ENCODE results near the gene WDR1.

Gene WDR1

GRCh38 chr4:10116569-10117358 is at the start of gene WDR1:
Gene WDR1, minus strand, starts transcription at chr4:10116799. Its CDS starts 133 bp downstream, at chr4:10116666.
- DNase-seq (ENCODE audit: low spot score): peak; percentile 95

GRCh38 chr4:10164877-10165283 is 48.3 kb upstream of the WDR1 start:
- DNase-seq (ENCODE audit: low spot score): peak; percentile 62

- no peak for DNase-seq (ENCODE audit: low spot score)
These were observed 46.7 kb upstream of the WDR1 start for GRCh38 chr4:10163296-10163695.

GRCh38 chr4:10162341-10163000 is 45.9 kb upstream of the WDR1 start:
- no peak for DNase-seq (ENCODE audit: low spot score)

- no peak for DNase-seq (ENCODE audit: low spot score)
These were observed 45.2 kb upstream of the WDR1 start for GRCh38 chr4:10161840-10162239.

- DNase-seq (ENCODE audit: low spot score): no peak
These were observed 44.5 kb upstream of the WDR1 start for GRCh38 chr4:10161146-10161545.

DNA sequence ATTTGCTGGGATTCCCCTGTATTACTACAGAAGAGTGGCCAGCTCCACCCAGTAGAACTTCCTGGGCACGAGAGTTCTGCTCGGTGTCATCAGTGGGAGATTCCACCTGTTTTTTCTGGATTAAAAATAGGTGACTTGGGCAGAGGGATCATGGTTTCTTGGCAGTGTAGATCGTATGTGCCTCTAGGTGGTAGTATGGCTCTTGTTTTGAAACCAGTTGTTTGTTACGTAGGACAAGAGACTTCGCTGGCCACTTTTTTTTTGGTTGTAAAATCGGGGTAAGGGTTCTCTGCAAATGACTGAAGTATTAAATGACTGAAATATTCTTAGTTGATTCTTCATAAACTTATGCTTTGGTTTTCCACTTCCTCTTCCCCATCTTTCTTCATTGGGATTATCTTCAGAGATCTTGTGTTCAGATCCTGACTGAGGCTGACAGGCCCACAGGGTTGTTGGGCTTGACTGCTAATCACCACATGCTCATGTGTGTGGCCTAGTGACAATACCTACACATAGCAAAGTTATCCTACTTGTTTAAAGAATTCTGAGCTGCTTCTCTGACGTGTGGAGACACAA is 43.8 kb upstream of the WDR1 start:
- DNase-seq (ENCODE audit: low spot score): peak; percentile 24

GRCh38 chr4:10159671-10160070 is 43.1 kb upstream of the WDR1 start:
- no peak for DNase-seq (ENCODE audit: low spot score)

DNA sequence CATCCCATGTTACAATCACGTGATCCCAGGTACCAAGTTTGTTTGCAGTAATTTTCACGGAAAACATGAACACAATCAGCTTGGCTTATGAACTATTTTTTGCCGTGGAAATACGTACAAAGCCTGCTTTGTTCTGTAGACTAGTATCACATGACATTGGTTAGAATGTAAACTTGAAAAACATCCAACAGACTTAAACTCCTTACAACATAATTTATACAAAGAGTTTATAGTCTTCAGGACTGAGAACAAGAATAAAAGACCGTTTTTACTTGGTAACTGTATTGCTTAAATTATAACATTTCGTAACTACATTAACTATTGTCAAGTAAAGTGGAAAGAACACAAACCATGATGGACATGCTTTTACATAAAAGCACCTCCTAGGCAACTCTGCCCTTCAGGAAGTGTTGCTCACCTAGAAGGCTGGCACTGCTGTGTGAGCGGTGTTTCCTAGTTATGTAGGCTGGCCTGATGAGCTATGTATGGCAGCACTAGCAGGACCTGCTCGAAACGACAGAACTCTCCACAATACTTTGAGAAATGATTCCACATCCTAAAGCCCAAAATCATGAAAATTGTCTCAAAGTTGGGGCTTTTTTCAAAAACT is 41.8 kb upstream of the WDR1 start:
- DNase-seq (ENCODE audit: low spot score): no peak

DNA sequence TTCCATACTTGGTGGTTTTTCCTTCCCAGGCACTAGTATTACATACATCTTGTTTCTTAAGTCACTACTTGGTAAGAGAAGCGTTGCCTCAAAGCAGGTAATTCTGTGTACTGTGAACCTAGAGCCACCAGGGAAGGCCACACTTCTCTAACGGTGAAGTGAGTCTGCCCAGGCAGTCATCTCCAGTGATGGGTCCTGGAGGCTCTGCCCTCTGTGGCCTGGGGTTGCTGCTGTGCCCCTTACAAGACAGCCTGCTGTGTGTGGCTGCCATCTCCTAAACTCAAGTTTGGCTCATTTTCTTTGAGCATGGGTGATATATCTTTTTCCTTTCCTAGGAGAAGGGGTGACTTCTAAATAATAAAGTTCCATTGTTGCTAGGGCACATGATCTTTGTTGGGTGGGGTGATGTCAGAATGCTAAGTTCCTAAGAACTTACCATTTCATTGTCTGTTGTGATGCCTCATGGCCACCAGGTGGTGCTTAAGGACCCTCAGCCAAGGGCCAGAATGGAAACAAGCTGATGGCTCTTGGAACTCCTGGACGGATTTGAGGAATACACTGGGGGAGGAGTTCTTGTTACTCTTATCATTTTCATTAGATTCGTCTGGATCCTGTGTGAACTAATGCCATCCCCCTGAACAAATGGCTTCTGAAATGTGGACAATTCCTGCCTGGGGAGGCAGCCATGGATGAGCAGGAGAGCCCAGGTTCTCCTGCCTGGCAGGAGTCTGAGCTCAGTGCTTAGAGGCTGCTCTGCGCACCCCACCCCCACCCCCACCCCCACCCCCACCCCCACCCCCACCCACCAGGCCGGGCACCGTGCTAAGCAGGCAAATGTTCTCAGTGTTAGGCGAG is 41.1 kb upstream of the WDR1 start:
- DNase-seq (ENCODE audit: low spot score): peak; percentile 81

DNA sequence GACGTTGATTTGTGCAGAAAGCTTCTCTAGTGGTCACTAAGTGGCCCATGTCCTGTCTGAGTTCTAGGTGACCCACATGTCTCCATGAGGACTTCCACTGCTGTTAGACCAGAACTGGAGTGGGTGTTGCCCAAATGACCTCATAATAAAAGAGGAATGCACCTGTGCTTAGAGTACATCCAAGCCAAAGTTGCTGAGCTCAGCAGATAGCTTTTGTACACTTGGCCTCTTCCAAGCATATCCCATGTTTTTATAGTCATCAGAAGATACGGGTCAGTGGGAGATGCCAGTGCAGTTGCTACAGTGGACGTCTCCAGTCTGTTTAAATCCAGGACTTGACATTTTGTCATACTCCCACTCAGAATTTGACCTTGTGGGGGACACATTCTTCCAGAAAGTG is 37.6 kb upstream of the WDR1 start:
- no peak for DNase-seq (ENCODE audit: low spot score)

GRCh38 chr4:10153161-10153560 is 36.6 kb upstream of the WDR1 start:
- DNase-seq (ENCODE audit: low spot score): no peak

- DNase-seq (ENCODE audit: low spot score): no peak
These were observed 34.6 kb upstream of the WDR1 start for GRCh38 chr4:10151182-10151581.

DNA sequence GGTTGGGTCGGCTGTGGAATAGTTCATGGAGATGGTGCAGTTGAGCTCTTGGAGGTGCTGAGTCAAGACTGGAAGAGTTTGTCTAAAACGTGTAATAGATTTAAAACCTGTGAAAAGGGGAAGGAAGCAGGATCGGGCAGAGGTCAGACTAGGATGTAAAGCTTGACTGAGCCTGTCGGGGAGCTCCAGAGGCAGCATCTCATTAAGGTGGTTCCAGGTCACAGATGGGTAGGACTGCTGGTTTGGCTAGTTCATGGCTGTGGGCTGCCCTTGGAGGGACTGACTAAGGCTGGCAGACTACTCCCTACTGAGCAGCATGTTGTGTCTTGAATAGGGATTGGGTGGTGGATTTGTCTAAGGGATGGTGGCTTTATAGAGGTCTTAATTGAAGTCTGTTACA is 28.4 kb upstream of the WDR1 start:
- DNase-seq (ENCODE audit: low spot score): no peak

- DNase-seq (ENCODE audit: low spot score): no peak
These were observed 27.9 kb upstream of the WDR1 start for GRCh38 chr4:10144479-10144878.

DNA sequence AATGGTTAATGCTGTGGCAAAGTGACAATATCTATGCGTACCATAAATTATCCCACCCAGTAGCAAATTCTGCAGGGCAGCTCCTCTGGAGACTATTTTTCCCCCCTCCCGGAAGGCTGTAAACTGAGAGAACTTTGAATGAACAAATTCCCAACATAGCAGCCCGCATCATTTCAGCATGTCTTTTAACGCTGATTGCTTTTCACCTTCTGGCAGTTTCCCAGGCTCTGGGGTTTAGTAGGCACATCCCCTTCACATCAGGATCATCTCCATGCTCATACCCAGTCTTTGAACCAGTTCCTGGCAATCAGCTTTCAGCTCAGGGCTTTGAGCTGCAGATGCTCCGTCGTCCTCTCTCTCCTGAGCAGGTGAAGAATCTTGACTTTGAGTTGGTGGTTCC is 26.6 kb upstream of the WDR1 start:
- DNase-seq (ENCODE audit: low spot score): no peak

DNA sequence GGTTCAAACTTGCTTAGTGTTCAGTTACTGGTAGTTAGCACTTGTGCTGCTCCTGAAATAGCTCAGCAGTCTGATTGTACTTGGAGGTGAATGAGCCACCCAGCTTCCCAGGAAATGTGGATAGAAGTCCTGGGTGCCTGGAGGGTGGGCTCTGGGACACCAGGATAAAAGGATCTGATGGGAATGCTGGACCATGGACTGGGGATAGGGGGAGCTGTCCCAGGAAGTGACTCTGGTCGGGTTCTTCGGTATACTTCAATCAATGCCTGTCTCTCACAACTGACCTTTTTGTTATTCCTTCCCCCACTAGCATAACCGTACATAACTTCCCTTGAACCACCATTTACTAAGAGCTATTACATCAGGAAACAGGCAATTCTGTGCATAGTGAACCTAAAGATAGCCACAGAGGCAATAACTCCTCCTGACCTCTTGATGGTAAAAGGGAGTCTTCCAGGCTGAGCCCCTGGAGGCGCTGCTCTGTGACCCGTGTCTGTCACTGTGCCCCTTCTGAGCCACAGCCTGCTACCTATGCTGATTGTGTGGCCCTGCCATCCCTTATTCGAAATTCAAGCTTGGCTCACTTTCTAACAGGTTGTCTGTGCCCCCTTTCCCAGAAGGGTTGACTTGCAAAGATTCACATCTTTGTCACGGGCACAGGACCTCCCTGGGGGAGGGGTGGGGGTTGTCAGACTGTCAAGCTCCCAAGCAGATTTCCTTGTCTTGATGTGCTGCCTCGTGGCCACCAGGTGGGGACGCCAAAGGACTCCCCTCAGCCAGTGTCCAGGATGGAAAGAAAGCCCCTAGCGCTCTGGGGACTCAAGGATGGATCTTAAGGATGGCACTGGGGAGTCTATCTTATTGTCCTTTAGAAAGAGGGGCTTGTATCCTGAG is 24.5 kb upstream of the WDR1 start:
- DNase-seq (ENCODE audit: low spot score): no peak

- no peak for DNase-seq (ENCODE audit: low spot score)
These were observed 22.9 kb upstream of the WDR1 start for GRCh38 chr4:10139518-10139917.

- DNase-seq (ENCODE audit: low spot score): no peak
These were observed 18.7 kb upstream of the WDR1 start for GRCh38 chr4:10135260-10135659.

DNA sequence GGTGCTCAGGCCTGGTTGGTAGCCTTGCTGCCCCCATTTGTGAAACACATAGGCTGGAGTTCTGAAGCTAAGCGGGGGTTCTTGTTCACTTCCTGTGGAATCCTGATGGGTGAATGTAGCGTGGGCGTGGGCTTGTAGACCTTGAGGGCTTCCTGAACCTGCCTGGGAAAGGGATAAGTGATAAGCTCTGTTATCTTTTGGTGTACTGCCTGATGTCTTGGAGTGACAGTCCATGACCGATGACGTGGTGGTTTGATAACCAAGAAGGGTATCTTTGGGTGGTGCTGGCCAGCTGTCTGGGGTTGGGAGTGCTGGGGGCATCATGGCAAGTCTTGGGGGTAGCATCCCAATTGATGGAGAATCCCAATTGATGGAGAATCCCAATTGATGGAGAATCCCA is 17.5 kb upstream of the WDR1 start:
- DNase-seq (ENCODE audit: low spot score): no peak

- DNase-seq (ENCODE audit: low spot score): no peak
These were observed 14.6 kb upstream of the WDR1 start for GRCh38 chr4:10131202-10131601.

All from hepatic stellate cell (primary cell).